GM19328 (cell line): Measurements from ENCODE around the gene ADNP.
"Not testable (repeated sequence)": the region's sequence is repeated elsewhere in the genome, so short reads cannot be mapped to it uniquely, and the experiment has no call there.

ENCODE experiments used
- ATAC-seq: cut with Tn5 transposase; IDR thresholded peaks from one replicate; pipeline ENCODE4 v1.9.1; 2021; ENCODE audit warnings: mild to moderate bottlenecking, moderate library complexity; ENCODE audit not compliant: unreplicated experiment

The ADNP gene

GRCh38 chr20:50903353-50904051 is 27.7 kb downstream of the ADNP start:
- ATAC-seq: no peak

GRCh38 chr20:50901301-50901700 is 29.9 kb downstream of the ADNP start:
- no peak for ATAC-seq

- ATAC-seq: no peak
These were observed 31.0 kb downstream of the ADNP start for GRCh38 chr20:50900261-50900660.

- ATAC-seq: no peak
These were observed 32.8 kb downstream of the ADNP start for GRCh38 chr20:50898475-50898874.

GRCh38 chr20:50895111-50895830 is 36.0 kb downstream of the ADNP start:
- no peak for ATAC-seq

GRCh38 chr20:50893620-50894019 is 37.6 kb downstream of the ADNP start:
- no peak for ATAC-seq

- ATAC-seq: no peak
These were observed 38.8 kb downstream of the ADNP start for GRCh38 chr20:50892394-50892793.

- no peak for ATAC-seq
These were observed 40.1 kb downstream of the ADNP start for GRCh38 chr20:50891138-50891537.

GRCh38 chr20:50887576-50887975 is 43.7 kb downstream of the ADNP start:
- ATAC-seq: no peak

- no peak for ATAC-seq
These were observed 45.0 kb downstream of the ADNP start for GRCh38 chr20:50886184-50886790.

- ATAC-seq: no peak
These were observed 45.5 kb downstream of the ADNP start for GRCh38 chr20:50885781-50886180.

- ATAC-seq: no peak
These were observed 46.2 kb downstream of the ADNP start for GRCh38 chr20:50885068-50885467.

- no peak for ATAC-seq
These were observed 47.4 kb downstream of the ADNP start for GRCh38 chr20:50883856-50884255.

GRCh38 chr20:50881759-50882424 is 49.3 kb downstream of the ADNP start:
- not testable (repeated sequence) for ATAC-seq

GRCh38 chr20:50879649-50880550 is 51.3 kb downstream of the ADNP start:
- no peak for ATAC-seq

GRCh38 chr20:50877232-50877743 is 53.9 kb downstream of the ADNP start:
- ATAC-seq: no peak

- ATAC-seq: no peak
These were observed 54.4 kb downstream of the ADNP start for GRCh38 chr20:50876816-50877215.

GRCh38 chr20:50876063-50876685 is 55.1 kb downstream of the ADNP start:
- ATAC-seq: no peak

- ATAC-seq: no peak
These were observed 56.2 kb downstream of the ADNP start for GRCh38 chr20:50874758-50875665.
